ENCODE data around the gene SLC49A3. TPM values are rescaled to one million over a fixed set of nuclear protein-coding genes. Genes with fewer than 3 reads are reported as not detected.

Gene SLC49A3
- total RNA-seq, 1 experiment from 2014 or later: 5.5 TPM

DNA sequence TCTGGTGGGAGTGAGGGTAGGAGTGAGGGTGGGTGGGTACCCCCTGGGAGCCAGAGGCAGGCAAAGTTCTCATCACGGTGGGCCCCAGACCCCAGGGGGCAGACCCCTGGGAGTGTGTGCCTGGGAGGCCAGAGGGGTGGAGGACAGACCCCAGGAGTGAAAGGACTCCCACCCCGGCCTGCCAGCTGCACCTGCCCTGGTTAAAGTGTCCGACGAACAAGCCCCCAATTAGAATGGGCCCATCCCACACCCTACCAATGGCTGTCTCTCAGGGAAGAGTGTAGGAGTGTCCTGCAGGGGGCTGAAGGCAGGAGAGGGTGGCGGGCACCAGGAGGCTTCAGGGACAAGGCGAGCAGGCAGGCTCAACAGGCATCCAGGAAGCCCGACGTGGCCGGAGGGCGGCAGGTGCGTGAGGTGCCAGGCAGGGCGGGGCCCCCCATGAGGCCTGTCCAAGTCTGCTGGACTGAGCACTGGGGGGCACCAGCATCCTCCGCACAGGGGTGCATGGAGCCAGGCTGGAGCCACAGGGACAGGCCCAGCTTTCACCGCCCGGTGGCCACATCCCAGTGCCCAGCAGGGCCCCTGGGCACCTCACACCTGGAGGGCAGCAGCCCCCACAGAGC, 54.9 kb downstream of the SLC49A3 start:
- no peak overlapping the region for H3K4me3 ChIP-seq (replicated peaks in 1 of 2; ENCODE audit: low read depth in 1 of 2, low read length in 2 of 2)
- H3K9me2 ChIP-seq (ENCODE audit: insufficient read depth): no peaks in the 10 kb centered on the region
- TF ChIP-seq EGR1 (IDR thresholded peaks at IDR 0.05; ENCODE audit: low read depth) (no peak), ELF1 (IDR thresholded peaks at IDR 0.05; ENCODE audit: borderline replicate concordance, low read depth) (no peak), SIN3A (IDR thresholded peaks at IDR 0.05; ENCODE audit: low read depth) (no peak), YY1 (IDR thresholded peaks at IDR 0.05; ENCODE audit: extremely low read depth, insufficient replicate concordance, low read depth, low read length) (no peak), EZH2 (IDR thresholded peaks at IDR 0.05) (no peak), TCF7L2 (IDR thresholded peaks at IDR 0.05; ENCODE audit: borderline replicate concordance, extremely low read depth, insufficient read depth, insufficient read length) (no peak), ZFX (IDR thresholded peaks at IDR 0.05) (no peak), RAD21 (IDR thresholded peaks at IDR 0.05; ENCODE audit: low read depth) (no peak), MAX (IDR thresholded peaks at IDR 0.05) (no peak), JUND (IDR thresholded peaks at IDR 0.05) (no peak), POLR2A (IDR thresholded peaks at IDR 0.05; ENCODE audit: borderline replicate concordance, extremely low read depth, insufficient read depth, insufficient read length) (no peak), POLR2AphosphoS5 (IDR thresholded peaks at IDR 0.05; ENCODE audit: low read depth, low read length) (no peak)
- TF ChIP-seq, protein P1, sequence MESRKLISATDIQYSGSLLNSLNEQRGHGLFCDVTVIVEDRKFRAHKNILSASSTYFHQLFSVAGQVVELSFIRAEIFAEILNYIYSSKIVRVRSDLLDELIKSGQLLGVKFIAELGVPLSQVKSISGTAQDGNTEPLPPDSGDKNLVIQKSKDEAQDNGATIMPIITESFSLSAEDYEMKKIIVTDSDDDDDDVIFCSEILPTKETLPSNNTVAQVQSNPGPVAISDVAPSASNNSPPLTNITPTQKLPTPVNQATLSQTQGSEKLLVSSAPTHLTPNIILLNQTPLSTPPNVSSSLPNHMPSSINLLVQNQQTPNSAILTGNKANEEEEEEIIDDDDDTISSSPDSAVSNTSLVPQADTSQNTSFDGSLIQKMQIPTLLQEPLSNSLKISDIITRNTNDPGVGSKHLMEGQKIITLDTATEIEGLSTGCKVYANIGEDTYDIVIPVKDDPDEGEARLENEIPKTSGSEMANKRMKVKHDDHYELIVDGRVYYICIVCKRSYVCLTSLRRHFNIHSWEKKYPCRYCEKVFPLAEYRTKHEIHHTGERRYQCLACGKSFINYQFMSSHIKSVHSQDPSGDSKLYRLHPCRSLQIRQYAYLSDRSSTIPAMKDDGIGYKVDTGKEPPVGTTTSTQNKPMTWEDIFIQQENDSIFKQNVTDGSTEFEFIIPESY (IDR thresholded peaks at IDR 0.05; ENCODE audit: extremely low read depth, insufficient replicate concordance, low read length): no peak
- no peaks in the 10 kb centered on the region for H4K20me1 ChIP-seq (ENCODE audit: insufficient read depth)
- H2AFZ ChIP-seq (ENCODE audit: low read depth, low read length, poor library complexity, severe bottlenecking): no peak overlapping the region
- intact Hi-C loops (cut with micrococcal nuclease): no loop called here
- ChIA-PET RAD21 (ENCODE audit: low non-redundant PET in 1 of 2, low total read pairs in 2 of 2, uncharacterized antibody in 2 of 2, unreplicated experiment in 2 of 2) (no interaction called here), POLR2A (no interaction called here), CTCF (no interaction called here)
- H3K4me1 ChIP-seq (ENCODE audit: control insufficient read depth in 1 of 2, insufficient read depth in 2 of 2, low read length in 2 of 2): no peaks in the 10 kb centered on the region
- no TSS peak for BruUV-seq (replicated peaks)
- no peaks in the 10 kb centered on the region for H3K27me3 ChIP-seq (ENCODE audit: insufficient read depth, low read length)
- H3K4me2 ChIP-seq (ENCODE audit: low read length): no peak overlapping the region
- H3K9me3 ChIP-seq (ENCODE audit: control insufficient read depth in 1 of 2, insufficient read depth in 1 of 2, low read depth in 1 of 2, low read length in 2 of 2): no peaks in the 10 kb centered on the region; a peak in 1 of 4 replicates
- H3K36me3 ChIP-seq (ENCODE audit: control insufficient read depth in 1 of 2, insufficient read depth in 2 of 2, low read length in 2 of 2): no peaks in the 10 kb centered on the region
- no peaks in the 10 kb centered on the region for H3K79me2 ChIP-seq (ENCODE audit: insufficient read depth, low read length)
- H3K9ac ChIP-seq (ENCODE audit: low read length): no peak overlapping the region
- no peak overlapping the region for H3K27ac ChIP-seq (ENCODE audit: low read depth, low read length)
- DNase-seq (ENCODE audit: low read depth, low spot score): no peak
- ATAC-seq: peak; percentile 25; the same call in 1 of the 2 replicates

Measured in HCT116 (cell line).